SJSA1 (cell line): Measurements from ENCODE around the gene GRIK4. TPM values are rescaled to one million over a fixed set of nuclear protein-coding genes. Genes with fewer than 3 reads are reported as not detected.

Experiments used
- DNase-seq, 2 experiments: peaks; one replicate each; pipeline ENCODE4 v3.0.0-alpha.2; 2015 to 2020; ENCODE audit warnings: low spot score in 2 of 2, low read depth in 1 of 2
- H3K27ac ChIP-seq: fragments of 250-450 bp; sonication (Bioruptor Pico); 2 replicates; pipeline ENCODE4 v1.5.1; 2020; ENCODE audit warnings: mild to moderate bottlenecking, moderate library complexity
- H3K27me3 ChIP-seq: fragments of 250-450 bp; sonication (Bioruptor Pico); replicated peaks from 2 replicates; pipeline ENCODE4 v1.5.1; 2020; ENCODE audit warnings: mild to moderate bottlenecking, moderate library complexity
- H3K36me3 ChIP-seq: fragments of 250-450 bp; sonication (Bioruptor Pico); 2 replicates; pipeline ENCODE4 v1.5.1; 2020; ENCODE audit warnings: mild to moderate bottlenecking
- H3K4me1 ChIP-seq: fragments of 250-450 bp; sonication (Bioruptor Pico); replicated peaks from 2 replicates; pipeline ENCODE4 v1.6.1; 2021; ENCODE audit warnings: mild to moderate bottlenecking
- H3K4me3 ChIP-seq: fragments of 250-450 bp; sonication (Bioruptor Pico); 2 replicates; pipeline ENCODE4 v1.5.1; 2020; ENCODE audit warnings: mild to moderate bottlenecking
- H3K9me3 ChIP-seq: fragments of 250-450 bp; sonication (Bioruptor Pico); replicated peaks from 2 replicates; pipeline ENCODE4 v1.5.1; 2020; ENCODE audit warnings: mild to moderate bottlenecking
- total RNA-seq: library from RNA; depleted of rRNA; stranded (reverse); fragments of >200 nt; shearing (Covaris generic); gene quantifications from 2 replicates; pipeline ENCODE4 v1.2.3, GENCODE V29; 2014

GRIK4 gene
- total RNA-seq, 1 experiment from 2014 or later = not detected

DNA sequence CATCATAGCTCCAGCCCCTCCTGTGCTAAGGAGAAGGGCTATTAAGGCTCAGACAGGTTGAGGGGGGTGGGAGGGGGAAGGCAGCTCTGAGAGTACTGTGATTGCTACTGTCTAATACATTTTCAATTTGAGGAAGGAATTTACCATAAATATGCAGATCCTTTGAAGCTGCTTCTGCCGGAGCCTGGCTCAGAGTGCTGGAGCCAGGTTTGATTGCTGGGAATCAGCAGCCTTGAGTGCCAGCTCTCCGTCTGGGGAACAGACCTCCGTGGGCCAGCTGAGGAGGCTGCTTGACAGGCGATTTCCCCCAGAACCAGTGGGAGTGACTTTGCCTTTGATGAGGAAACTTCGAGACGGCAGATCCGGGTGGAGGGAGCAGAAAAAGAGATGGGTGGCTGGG lies 370.6 kb downstream of the GRIK4 start:
- no peaks in the 10 kb centered on the region for H3K9me3 ChIP-seq
- no peak overlapping the region for H3K27ac ChIP-seq
- no peaks in the 10 kb centered on the region for H3K36me3 ChIP-seq
- no peak overlapping the region for H3K4me3 ChIP-seq
- no peaks in the 10 kb centered on the region for H3K4me1 ChIP-seq
- H3K27me3 ChIP-seq = no peaks in the 10 kb centered on the region
- no peak for DNase-seq

DNA sequence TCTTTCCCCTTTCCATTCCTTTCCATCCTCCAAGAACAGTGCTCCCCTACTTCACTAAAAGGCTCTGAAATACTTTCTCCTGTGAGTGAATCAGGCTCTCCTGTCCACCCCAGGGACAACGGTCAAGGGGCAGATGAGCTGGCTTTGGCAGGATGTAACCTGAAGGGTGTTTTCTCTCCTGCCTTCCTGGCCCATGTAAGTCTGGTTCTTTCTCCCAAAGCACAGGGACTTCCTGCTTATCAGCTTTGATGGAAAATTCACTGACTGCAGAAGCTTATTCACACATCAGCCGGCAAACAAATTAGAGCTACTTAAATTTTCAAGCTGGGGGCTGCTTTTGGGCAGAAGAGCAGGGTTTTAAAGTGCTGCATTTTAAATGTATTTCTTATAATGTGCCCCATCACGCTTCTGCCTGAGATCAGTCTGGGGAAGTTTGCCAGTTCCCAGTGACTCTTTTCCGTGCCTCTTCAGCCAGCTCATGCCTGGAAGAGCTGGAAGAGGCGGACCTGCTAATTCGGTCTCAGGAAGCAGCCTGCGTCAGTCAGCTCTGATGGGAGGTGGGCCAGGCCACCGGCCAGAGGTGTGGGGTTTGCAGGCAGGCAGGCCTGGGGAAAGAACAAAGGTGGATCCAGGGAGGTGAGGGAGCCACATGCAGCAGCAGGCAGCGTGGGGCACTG lies 372.0 kb downstream of the GRIK4 start:
- no peaks in the 10 kb centered on the region for H3K36me3 ChIP-seq
- H3K4me3 ChIP-seq = no peak overlapping the region
- DNase-seq = no peak
- no peaks in the 10 kb centered on the region for H3K27me3 ChIP-seq
- no peak overlapping the region for H3K27ac ChIP-seq
- no peaks in the 10 kb centered on the region for H3K9me3 ChIP-seq
- no peaks in the 10 kb centered on the region for H3K4me1 ChIP-seq

DNA sequence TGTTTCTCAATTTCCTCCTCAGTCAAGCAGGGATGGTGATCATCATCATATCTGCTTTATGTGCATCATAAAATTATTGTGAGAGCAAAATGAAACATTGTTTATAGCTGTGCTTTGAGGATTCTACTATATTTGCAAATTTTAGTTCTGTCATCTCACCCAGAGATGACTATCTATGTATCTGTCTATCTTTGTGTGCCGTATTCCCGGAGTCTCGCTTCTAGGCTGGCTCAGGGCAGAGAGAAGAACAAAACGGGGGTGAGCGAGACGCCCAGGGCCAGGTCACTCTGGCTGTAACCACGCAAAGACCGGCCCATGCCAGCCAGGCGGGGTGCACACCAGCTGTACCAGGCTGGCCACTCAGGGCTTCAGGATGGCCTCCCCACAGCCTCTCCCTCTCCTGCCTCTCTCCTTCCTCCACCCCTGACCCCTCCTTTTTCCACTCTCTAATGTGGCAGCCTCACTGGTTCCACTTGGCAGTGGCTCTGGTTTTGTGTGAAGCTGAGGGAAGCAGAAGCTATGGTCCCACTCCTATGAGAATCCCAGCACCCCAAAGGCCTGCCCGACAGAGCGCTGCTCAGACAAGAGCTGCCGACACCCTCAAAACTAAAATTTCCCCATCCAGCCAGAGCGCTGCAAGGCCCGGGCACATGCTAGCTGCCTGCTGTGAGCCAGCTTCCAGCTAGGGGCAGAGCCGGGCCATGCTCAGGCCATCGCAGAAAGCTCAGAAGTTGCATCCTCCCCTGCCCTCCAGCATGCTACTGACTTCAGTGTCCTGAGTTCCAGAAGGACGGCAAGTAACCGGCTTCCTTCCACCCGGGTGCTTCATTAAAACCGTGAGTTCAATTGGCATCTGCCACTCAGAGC lies 372.8 kb downstream of the GRIK4 start:
- no peaks in the 10 kb centered on the region for H3K4me1 ChIP-seq
- H3K27me3 ChIP-seq = no peaks in the 10 kb centered on the region
- no peak overlapping the region for H3K27ac ChIP-seq
- no peaks in the 10 kb centered on the region for H3K36me3 ChIP-seq
- H3K4me3 ChIP-seq = no peak overlapping the region
- DNase-seq = no peak
- no peaks in the 10 kb centered on the region for H3K9me3 ChIP-seq

DNA sequence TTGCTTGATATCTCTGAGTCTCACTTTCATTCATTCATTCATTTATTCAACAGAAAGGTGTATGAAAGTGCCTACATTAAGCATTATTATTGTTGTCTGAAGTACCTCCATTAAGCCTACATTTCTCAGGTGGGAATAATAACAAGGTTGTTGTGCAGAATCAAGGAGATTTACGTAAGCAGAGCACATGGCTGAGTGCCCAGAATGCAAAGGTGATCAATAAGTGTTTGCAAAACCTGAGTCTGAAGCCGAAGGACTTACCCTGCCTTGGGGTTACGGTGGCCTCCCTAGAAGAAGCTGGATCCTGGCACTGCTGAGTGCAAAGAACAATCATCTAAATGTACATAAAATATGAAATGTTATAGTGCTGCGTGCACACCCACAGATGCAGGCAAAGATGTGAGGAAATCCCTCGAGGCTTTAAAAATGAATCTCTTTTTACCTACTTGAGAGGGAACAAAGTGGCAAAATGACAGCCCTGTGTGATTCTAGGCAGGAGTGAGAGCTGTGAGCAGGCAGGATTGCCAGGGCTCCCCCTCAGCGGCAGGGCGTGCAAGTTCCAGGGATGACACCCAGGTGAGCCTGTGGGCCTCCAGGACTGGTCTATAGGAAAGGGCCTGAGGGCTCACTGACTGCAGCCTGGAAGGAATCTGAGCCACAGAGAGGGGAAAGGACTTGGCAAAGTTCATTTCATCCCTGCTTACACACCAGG lies 379.2 kb downstream of the GRIK4 start:
- H3K4me3 ChIP-seq = no peak overlapping the region
- no peaks in the 10 kb centered on the region for H3K36me3 ChIP-seq
- H3K27ac ChIP-seq = no peak overlapping the region
- no peaks in the 10 kb centered on the region for H3K9me3 ChIP-seq
- H3K27me3 ChIP-seq = no peaks in the 10 kb centered on the region
- H3K4me1 ChIP-seq = no peaks in the 10 kb centered on the region
- DNase-seq = no peak

DNA sequence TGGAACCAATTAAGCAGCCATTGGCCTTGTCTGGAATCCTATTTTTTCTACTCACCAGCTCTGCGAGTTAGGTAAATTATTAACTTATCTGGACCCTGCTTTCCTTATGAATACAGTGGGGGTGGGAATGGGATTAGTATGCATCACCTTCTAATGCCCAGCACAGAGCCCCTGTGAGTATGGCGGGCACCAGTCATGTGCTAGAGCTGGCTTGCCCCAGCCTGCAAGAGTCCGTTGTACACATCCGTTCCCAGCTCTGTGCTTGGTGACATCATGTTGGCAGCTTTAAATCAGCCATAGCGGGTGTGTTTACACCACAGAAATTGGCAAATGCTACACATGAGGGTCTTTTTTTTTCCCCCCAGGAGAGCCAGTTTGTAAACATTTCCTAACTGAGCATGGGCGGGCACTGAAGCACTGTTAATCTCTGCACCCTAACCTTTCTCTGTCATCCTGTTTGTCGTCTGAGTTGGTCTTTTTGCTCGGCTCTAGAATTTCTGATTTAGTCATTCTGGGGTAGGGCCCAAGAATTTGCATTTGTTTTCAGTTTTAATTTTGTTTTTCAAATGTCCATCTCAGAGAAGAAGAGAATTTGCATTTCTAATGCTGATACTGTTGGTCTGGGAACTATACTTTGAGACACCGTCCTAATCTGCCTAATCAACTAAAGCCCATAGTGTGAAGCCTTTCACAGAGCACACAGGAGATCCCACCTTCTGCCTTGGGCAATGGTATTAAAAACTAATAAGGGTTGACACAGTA lies 382.1 kb downstream of the GRIK4 start:
- Histone ChIP-seq H3K27me3 (no peaks in the 10 kb centered on the region), H3K36me3 (no peaks in the 10 kb centered on the region), H3K9me3 (no peaks in the 10 kb centered on the region), H3K4me1 (no peaks in the 10 kb centered on the region), H3K27ac (no peak overlapping the region), H3K4me3 (no peak overlapping the region)
- DNase-seq = no peak

DNA sequence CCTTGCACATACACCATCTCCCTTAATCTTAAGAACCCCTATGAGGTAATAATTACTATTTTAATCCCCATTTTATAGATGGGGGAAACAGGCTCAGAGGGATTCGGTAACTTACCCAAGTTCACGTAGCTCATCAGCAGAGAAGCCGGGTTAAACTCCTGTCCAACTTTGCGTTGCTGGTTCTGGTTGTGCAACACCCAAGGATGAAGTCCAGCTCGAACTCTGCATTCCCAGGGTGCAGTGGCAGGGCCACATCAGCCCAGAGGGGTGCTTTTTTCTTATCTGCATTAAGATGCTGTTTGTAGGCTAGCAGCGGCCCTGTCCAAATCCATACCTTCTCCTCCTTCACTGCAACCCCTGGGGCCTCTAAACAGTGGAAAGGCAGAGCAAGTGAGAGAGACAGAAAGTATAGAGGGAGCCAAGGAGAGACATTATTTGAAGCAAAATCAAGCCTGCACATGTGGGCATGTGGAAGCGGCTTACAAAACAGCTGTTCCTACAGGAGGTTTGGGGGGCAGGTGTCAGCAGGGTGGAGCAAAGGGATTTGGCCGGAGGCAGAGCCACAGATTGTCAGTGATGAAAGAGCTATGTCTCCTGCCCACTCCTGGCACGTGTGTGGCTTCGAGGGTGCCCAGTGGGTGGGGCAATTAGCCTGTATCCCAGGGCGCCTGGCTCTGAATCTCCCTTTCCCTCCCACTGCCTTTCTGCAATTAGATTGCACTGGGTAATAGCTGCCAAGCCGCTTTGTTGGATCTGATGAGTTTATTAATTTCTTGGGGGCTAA lies 382.8 kb downstream of the GRIK4 start:
- no peaks in the 10 kb centered on the region for H3K9me3 ChIP-seq
- DNase-seq = no peak
- H3K4me3 ChIP-seq = no peak overlapping the region
- no peaks in the 10 kb centered on the region for H3K36me3 ChIP-seq
- no peaks in the 10 kb centered on the region for H3K27me3 ChIP-seq
- no peaks in the 10 kb centered on the region for H3K4me1 ChIP-seq
- H3K27ac ChIP-seq = no peak overlapping the region

DNA sequence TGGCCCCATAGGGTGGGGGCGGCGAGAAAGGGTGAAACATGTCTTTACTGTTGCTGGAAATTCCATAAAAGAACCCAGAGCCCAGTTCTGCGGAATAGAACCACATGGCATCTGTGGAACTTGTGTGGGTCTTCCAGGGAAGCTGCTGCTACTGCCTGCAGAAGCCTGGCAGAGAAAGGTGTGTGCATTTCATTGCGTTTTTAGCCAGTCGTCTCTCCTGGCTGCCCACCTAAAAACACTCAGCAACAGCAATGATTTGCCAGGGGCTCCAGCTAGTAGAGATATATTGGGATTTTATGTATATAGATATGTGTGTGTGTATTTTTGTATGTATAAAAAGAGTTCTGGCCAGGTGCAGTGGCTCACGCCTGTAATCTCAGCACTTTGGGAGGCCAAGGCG lies 385.1 kb downstream of the GRIK4 start:
- no peak overlapping the region for H3K27ac ChIP-seq
- no peaks in the 10 kb centered on the region for H3K27me3 ChIP-seq

DNA sequence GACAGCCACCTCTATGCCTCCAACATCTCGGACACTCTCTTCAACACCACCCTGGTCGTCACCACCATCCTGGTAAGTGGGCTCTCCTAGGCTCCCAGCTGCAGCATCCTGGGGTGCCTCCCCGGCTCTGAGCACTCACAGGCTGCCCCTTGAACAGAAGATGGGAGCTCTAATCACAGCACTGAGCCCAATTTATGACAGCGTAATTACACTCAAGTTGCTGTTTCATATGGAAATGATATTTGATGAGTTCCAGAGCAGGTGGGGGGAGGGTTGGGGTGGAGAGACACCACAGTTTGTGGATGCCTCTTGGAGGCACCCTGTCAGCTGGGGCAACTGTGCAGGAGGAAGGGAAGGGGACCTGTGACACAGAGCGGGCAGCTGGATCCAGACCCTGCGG lies 387.0 kb downstream of the GRIK4 start:
- Histone ChIP-seq H3K9me3 (no peaks in the 10 kb centered on the region), H3K4me1 (no peaks in the 10 kb centered on the region), H3K27ac (no peak overlapping the region), H3K36me3 (no peaks in the 10 kb centered on the region), H3K4me3 (no peak overlapping the region), H3K27me3 (no peaks in the 10 kb centered on the region)
- no peak for DNase-seq

More for the DNA sequence above, 385.1 kb downstream of the GRIK4 start:
- DNase-seq = no peak
- no peak overlapping the region for H3K4me3 ChIP-seq
- no peaks in the 10 kb centered on the region for H3K4me1 ChIP-seq
- no peaks in the 10 kb centered on the region for H3K36me3 ChIP-seq
- H3K9me3 ChIP-seq = no peaks in the 10 kb centered on the region

DNA sequence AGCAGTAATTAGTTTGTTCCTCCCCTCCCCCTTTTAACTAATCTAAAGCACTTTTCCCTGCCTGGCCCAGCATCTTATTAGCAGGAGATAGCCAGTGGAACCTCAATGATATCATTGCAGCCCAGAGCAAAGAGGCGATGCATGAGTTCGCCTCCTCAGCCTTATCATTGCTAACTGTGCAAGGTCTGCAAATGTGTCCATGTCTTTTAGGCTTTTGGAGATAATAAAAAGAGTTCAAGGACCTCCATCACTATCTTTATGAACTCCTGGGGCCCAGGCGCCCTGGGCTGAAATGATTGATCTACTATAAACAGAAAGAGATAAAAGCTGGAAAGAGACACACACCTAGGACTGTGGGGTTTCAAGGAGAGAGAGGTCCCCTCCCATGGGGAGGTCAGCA lies 388.2 kb downstream of the GRIK4 start:
- Histone ChIP-seq H3K27ac (no peak overlapping the region), H3K4me3 (no peak overlapping the region), H3K36me3 (no peaks in the 10 kb centered on the region), H3K4me1 (no peaks in the 10 kb centered on the region), H3K27me3 (no peaks in the 10 kb centered on the region), H3K9me3 (no peaks in the 10 kb centered on the region)
- no peak for DNase-seq

DNA sequence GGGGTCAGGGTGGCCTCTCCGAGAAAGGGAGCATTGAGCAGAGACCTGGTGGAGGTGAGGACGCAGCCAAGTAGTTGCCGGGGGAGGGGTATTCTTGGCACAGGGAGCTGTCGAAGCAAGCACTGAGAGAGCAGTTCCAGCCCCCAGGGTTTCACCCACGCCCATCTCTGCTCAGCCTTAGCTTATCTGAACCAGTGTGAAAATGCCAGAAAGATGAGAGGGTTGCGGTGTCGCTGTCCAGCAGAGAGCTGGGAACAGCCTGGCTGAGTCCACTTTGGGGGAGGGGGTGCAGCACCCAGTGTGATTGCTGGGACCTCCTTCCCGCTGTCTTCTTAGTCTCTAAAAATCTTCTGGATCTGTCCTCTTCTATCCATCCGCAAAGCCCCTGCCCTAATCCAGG lies 389.1 kb downstream of the GRIK4 start:
- DNase-seq = no peak
- H3K4me1 ChIP-seq = no peaks in the 10 kb centered on the region
- no peaks in the 10 kb centered on the region for H3K27me3 ChIP-seq
- no peak overlapping the region for H3K4me3 ChIP-seq
- H3K36me3 ChIP-seq = no peaks in the 10 kb centered on the region
- H3K9me3 ChIP-seq = no peaks in the 10 kb centered on the region
- H3K27ac ChIP-seq = no peak overlapping the region

DNA sequence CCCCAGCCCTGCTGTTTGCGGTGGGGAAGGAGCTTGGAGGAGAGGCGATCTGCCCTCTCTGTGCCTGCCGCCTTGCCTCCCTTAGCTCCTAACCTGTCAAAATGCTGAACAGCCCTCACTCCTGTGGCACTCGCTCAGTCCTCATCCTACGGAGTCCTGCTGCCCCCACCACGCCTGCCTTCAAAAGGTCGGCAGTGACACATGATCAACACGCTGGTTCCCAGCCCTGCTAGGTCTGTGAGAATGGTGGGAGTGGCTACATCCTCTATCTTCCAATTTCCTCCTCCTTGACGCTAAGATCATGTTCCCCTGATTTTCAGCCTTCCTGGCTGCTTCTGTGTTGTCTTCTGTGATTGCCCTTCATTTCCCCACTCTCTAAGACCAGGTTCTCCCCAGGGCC lies 392.1 kb downstream of the GRIK4 start:
- no peaks in the 10 kb centered on the region for H3K4me1 ChIP-seq
- H3K4me3 ChIP-seq = no peak overlapping the region
- no peaks in the 10 kb centered on the region for H3K36me3 ChIP-seq
- DNase-seq = no peak
- H3K9me3 ChIP-seq = no peaks in the 10 kb centered on the region
- H3K27ac ChIP-seq = no peak overlapping the region
- H3K27me3 ChIP-seq = no peaks in the 10 kb centered on the region

DNA sequence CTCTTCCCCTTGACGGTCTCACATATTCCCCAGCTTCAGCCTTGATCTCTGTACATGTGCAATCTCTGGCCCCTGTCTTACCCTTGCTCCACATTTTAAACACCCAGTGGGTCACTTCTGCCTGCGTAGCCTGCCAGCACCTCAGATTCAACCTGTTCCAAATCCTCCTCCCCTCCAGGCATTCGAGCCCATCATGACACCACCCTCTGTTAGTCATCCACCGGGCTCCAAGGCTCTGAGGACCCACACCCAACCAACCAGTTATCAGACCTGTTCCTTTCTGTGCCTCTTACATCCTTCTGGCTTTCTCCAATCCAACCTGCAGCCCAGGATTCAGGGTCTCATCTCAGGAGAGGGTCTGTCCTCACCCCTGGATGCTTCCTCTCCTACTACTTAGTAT lies 392.6 kb downstream of the GRIK4 start:
- H3K4me1 ChIP-seq = no peaks in the 10 kb centered on the region
- no peak overlapping the region for H3K4me3 ChIP-seq
- H3K36me3 ChIP-seq = no peaks in the 10 kb centered on the region
- H3K9me3 ChIP-seq = no peaks in the 10 kb centered on the region
- no peak for DNase-seq
- H3K27me3 ChIP-seq = no peaks in the 10 kb centered on the region
- no peak overlapping the region for H3K27ac ChIP-seq

DNA sequence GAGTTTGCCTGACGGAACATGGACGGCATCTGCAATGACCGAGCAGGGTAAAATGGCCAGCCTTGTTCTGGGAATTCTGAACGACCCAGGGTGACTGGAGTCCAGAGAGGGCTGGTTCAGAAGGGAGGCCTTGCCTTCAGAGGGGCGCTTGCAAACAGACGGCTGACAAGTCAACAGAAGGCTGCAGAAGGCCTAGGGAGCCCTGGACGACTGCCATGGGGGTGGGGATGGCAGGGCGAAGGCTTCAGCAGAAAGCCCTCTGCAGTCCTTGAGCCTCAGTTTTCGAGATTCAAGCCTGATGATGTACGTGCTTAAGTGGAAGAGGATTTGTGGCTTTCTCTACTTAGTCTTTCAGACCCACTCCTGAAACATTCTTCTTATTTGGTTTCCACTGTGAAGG lies 395.2 kb downstream of the GRIK4 start:
- DNase-seq = no peak
- Histone ChIP-seq H3K27ac (no peak overlapping the region), H3K9me3 (no peaks in the 10 kb centered on the region), H3K36me3 (no peaks in the 10 kb centered on the region), H3K4me3 (no peak overlapping the region), H3K27me3 (no peaks in the 10 kb centered on the region), H3K4me1 (no peaks in the 10 kb centered on the region)
